ENCODE measurements around the gene CDC5L.

Gene CDC5L

DNA sequence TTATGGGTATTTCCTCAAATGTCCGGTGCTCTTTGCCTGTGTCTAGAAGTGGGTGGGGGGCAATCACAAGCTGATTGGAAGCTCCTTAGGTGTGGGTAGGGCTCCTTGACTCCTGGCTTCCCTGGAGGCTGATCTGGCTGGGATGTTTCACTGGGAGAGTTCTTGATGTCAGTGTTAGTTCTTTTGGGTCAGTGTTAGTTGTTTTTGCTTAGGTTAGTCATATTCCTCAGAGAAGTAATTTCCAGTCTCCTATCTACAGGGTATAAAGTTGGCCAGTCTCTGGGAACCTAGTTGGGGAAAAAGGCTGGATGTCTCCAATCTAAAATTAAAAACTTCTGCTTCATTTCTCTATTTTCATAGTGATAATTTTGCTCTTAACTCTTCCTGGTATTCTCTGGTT, 23.6 kb downstream of the CDC5L start:
- peaks cover 0 to 2% of the 10 kb centered on the region in 2 donors for H3K9me3 ChIP-seq (ENCODE audit: control insufficient read depth in 2 of 2, low read length in 2 of 2)
- peaks cover 34 to 52% of the 10 kb centered on the region in 2 donors for H3K36me3 ChIP-seq (ENCODE audit: control insufficient read depth in 2 of 2, insufficient read depth in 2 of 2, low read length in 2 of 2)
- H3K27me3 ChIP-seq (ENCODE audit: control insufficient read depth in 1 of 2, insufficient read depth in 2 of 2, low read length in 2 of 2) = no peaks in the 10 kb centered on the region
- no peak overlapping the region for H3K27ac ChIP-seq (ENCODE audit: low read length)
- no peak overlapping the region for H3K9ac ChIP-seq (ENCODE audit: low read length in 2 of 2)
- H3K4me3 ChIP-seq (ENCODE audit: low read length in 2 of 2) = no peak overlapping the region
- H3K4me1 ChIP-seq (ENCODE audit: control insufficient read depth, insufficient read depth, low read length) = peaks cover 5% of the 10 kb centered on the region

DNA sequence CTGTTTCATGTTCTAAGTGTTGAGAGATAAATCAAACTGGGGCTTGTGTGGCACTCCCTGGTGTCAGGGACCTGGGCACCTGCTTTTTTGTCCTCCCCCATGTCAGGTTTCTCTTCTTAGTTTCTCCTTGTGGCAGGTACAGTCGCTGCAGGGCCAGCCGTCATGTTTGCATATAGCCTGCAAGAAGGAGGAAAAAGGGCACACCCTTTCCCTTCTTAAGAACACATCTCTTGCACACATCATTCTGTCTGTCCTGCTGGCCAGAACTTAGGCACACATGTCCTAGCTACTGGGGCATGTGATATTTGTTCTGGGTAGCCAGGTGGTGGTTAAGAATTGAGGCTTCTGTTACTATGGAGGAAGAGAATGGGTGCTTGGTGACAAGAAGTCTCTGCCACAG, 27.9 kb downstream of the CDC5L start:
- no peak overlapping the region for H3K4me3 ChIP-seq (ENCODE audit: low read length in 2 of 2)
- no peaks in the 10 kb centered on the region for H3K9me3 ChIP-seq (ENCODE audit: control insufficient read depth in 2 of 2, low read length in 2 of 2)
- H3K4me1 ChIP-seq (ENCODE audit: control insufficient read depth, insufficient read depth, low read length) = peaks cover 6% of the 10 kb centered on the region
- H3K27ac ChIP-seq (ENCODE audit: low read length) = no peak overlapping the region
- H3K9ac ChIP-seq (ENCODE audit: low read length in 2 of 2) = no peak overlapping the region
- peaks cover 29 to 33% of the 10 kb centered on the region in 2 donors for H3K36me3 ChIP-seq (ENCODE audit: control insufficient read depth in 2 of 2, insufficient read depth in 2 of 2, low read length in 2 of 2)
- H3K27me3 ChIP-seq (ENCODE audit: control insufficient read depth in 1 of 2, insufficient read depth in 2 of 2, low read length in 2 of 2) = no peaks in the 10 kb centered on the region

DNA sequence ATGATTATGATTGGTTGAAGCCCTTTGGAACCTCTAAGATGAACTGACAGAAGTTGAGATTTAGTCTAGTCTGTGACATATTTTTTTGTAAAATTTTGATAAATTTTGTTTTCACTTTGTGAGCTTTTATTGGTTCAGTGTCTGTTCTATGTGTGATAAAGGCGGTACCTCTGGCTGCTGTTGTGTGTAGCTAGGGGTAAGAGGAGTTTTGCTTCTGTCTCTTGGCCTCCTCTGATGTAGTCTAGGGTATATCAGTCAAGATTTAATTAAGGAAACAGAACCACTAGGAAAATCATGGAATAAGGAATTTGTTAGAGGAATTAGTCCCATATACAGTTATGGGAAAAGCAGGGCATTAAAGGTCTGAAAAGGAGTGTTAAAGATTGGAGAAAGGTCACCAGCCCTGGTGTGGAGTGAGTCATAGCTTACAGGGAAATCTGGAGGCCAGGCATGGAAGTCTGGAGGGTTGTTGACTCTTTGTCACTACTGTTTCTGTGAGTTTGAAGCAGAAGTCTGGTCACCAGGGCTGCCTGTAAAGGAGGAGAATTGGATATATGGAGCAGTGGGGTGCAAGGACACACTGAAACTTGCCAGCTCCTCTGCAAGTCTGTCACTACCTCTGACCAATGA, 28.5 kb downstream of the CDC5L start:
- no peaks in the 10 kb centered on the region for H3K27me3 ChIP-seq (ENCODE audit: control insufficient read depth in 1 of 2, insufficient read depth in 2 of 2, low read length in 2 of 2)
- H3K4me3 ChIP-seq (ENCODE audit: low read length in 2 of 2) = no peak overlapping the region
- no peak overlapping the region for H3K9ac ChIP-seq (ENCODE audit: low read length in 2 of 2)
- H3K36me3 ChIP-seq (ENCODE audit: control insufficient read depth in 2 of 2, insufficient read depth in 2 of 2, low read length in 2 of 2) = peaks cover 28 to 37% of the 10 kb centered on the region in 2 donors
- no peak overlapping the region for H3K27ac ChIP-seq (ENCODE audit: low read length)
- H3K9me3 ChIP-seq (ENCODE audit: control insufficient read depth in 2 of 2, low read length in 2 of 2) = no peaks in the 10 kb centered on the region
- H3K4me1 ChIP-seq (ENCODE audit: control insufficient read depth, insufficient read depth, low read length) = peaks cover 6% of the 10 kb centered on the region

DNA sequence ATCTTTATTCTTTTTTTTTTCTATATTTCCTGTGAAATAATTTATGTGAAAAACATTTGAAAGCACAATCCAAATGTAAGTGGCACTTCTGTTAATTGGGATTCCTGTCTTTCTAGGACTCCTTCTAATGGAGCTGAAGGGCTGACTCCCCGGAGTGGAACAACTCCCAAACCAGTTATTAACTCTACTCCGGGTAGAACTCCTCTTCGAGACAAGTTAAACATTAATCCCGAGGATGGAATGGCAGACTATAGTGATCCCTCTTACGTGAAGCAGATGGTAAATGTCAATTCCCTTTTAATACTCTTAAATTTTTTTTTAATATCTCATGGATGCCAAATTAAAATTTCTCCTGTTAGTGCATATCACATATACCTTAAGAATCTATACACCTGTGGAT, 35.0 kb downstream of the CDC5L start:
- no peaks in the 10 kb centered on the region for H3K27me3 ChIP-seq (ENCODE audit: control insufficient read depth in 1 of 2, insufficient read depth in 2 of 2, low read length in 2 of 2)
- no peaks in the 10 kb centered on the region for H3K9me3 ChIP-seq (ENCODE audit: control insufficient read depth in 2 of 2, low read length in 2 of 2)
- no peak overlapping the region for H3K4me3 ChIP-seq (ENCODE audit: low read length in 2 of 2)
- H3K9ac ChIP-seq (ENCODE audit: low read length in 2 of 2) = no peak overlapping the region
- peaks cover 24 to 39% of the 10 kb centered on the region in 2 donors for H3K36me3 ChIP-seq (ENCODE audit: control insufficient read depth in 2 of 2, insufficient read depth in 2 of 2, low read length in 2 of 2)
- no peak overlapping the region for H3K27ac ChIP-seq (ENCODE audit: low read length)
- H3K4me1 ChIP-seq (ENCODE audit: control insufficient read depth, insufficient read depth, low read length) = no peaks in the 10 kb centered on the region

DNA sequence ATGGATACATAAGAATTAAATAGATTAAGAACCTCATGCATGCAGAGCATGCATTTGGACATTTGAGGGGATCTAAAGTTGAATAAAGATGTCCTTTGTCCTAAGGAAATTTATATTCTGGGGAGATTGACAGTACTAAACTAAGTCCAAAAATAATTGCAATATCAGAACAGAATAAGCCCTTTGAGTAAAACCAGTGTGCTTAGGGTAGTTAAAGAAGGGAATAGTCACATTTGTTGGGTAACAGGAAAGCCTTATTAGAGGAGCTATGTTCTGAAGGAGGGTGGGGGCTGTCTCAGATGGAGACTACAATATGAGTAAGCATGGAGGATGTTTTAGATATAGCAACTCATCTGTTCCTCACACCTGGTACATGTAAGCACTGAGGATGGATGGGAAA, 35.8 kb downstream of the CDC5L start:
- Histone ChIP-seq H3K4me1 (ENCODE audit: control insufficient read depth, insufficient read depth, low read length) (no peaks in the 10 kb centered on the region), H3K9ac (ENCODE audit: low read length in 2 of 2) (no peak overlapping the region), H3K27ac (ENCODE audit: low read length) (no peak overlapping the region), H3K4me3 (ENCODE audit: low read length in 2 of 2) (no peak overlapping the region), H3K27me3 (ENCODE audit: control insufficient read depth in 1 of 2, insufficient read depth in 2 of 2, low read length in 2 of 2) (no peaks in the 10 kb centered on the region), H3K9me3 (ENCODE audit: control insufficient read depth in 2 of 2, low read length in 2 of 2) (no peaks in the 10 kb centered on the region), H3K36me3 (ENCODE audit: control insufficient read depth in 2 of 2, insufficient read depth in 2 of 2, low read length in 2 of 2) (peaks cover 24 to 38% of the 10 kb centered on the region in 2 donors)

DNA sequence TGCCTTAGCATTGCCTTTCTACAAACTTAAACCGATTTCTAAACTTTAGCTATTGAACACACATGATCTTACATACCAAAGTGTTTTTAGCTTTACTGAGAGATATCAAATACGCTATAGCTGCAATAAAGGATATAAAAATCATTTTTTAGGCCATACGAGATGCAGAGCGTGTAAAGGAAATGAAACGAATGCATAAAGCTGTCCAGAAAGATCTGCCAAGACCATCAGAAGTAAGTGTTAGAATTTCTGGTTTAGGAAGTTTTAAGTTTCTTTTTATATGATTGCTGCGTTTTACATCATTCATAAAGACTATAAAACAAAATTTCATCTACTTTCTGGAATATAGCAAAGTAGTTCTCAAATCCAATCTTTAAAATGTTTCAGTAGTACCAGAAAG, 38.4 kb downstream of the CDC5L start:
- Histone ChIP-seq H3K36me3 (ENCODE audit: control insufficient read depth in 2 of 2, insufficient read depth in 2 of 2, low read length in 2 of 2) (peaks cover 24 to 34% of the 10 kb centered on the region in 2 donors), H3K27ac (ENCODE audit: low read length) (no peak overlapping the region), H3K27me3 (ENCODE audit: control insufficient read depth in 1 of 2, insufficient read depth in 2 of 2, low read length in 2 of 2) (no peaks in the 10 kb centered on the region), H3K4me3 (ENCODE audit: low read length in 2 of 2) (no peak overlapping the region), H3K9me3 (ENCODE audit: control insufficient read depth in 2 of 2, low read length in 2 of 2) (no peaks in the 10 kb centered on the region), H3K4me1 (ENCODE audit: control insufficient read depth, insufficient read depth, low read length) (no peaks in the 10 kb centered on the region), H3K9ac (ENCODE audit: low read length in 2 of 2) (no peak overlapping the region)

DNA sequence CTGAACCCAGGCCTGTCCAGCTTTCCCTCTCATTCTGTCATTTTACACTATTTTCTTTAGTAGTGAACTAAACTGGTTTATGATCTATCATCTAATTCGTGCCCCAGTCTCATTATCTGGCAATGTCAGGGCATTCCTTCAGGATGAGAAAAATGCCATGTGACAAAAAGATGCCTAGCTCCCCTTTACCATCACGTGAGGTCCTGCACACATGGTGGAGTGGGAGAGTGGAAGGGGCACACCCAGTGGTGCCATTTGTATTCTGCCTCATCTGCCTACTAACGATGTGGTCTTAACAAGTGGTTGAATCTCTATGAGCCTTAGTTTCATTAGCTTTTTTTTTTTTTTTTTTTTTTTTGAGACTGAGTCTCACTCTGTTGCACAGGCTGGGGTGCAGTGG, 41.2 kb downstream of the CDC5L start:
- no peaks in the 10 kb centered on the region for H3K27me3 ChIP-seq (ENCODE audit: control insufficient read depth in 1 of 2, insufficient read depth in 2 of 2, low read length in 2 of 2)
- no peaks in the 10 kb centered on the region for H3K9me3 ChIP-seq (ENCODE audit: control insufficient read depth in 2 of 2, low read length in 2 of 2)
- peak overlapping the region in 1 of 2 donors; percentile 22 for H3K9ac ChIP-seq (ENCODE audit: low read length in 2 of 2)
- no peaks in the 10 kb centered on the region for H3K4me1 ChIP-seq (ENCODE audit: control insufficient read depth, insufficient read depth, low read length)
- H3K36me3 ChIP-seq (ENCODE audit: control insufficient read depth in 2 of 2, insufficient read depth in 2 of 2, low read length in 2 of 2) = peaks cover 21 to 28% of the 10 kb centered on the region in 2 donors
- no peak overlapping the region for H3K27ac ChIP-seq (ENCODE audit: low read length)
- no peak overlapping the region for H3K4me3 ChIP-seq (ENCODE audit: low read length in 2 of 2)

DNA sequence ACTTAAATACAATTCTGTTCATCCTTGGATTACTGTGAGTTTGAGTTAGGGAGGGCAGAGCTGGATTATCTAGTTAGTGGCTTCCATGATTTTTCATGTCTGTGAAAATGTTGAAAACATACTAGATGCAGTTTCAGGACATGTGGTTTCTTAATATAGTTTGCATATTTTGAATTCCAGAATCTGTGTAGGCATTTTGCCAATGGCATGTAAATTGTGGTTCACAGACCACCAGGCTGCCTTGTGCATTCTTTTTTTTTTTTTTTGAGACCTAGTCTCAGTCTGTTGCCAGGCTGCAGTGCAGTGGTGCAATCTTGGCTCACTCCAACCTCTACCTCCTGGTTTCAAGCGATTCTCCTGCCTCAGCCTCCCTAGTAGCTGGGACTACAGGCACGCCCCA, 42.8 kb downstream of the CDC5L start:
- H3K27me3 ChIP-seq (ENCODE audit: control insufficient read depth in 1 of 2, insufficient read depth in 2 of 2, low read length in 2 of 2) = no peaks in the 10 kb centered on the region
- H3K4me3 ChIP-seq (ENCODE audit: low read length in 2 of 2) = no peak overlapping the region
- H3K9ac ChIP-seq (ENCODE audit: low read length in 2 of 2) = no peak overlapping the region
- peaks cover 11 to 20% of the 10 kb centered on the region in 2 donors for H3K36me3 ChIP-seq (ENCODE audit: control insufficient read depth in 2 of 2, insufficient read depth in 2 of 2, low read length in 2 of 2)
- no peaks in the 10 kb centered on the region for H3K4me1 ChIP-seq (ENCODE audit: control insufficient read depth, insufficient read depth, low read length)
- no peaks in the 10 kb centered on the region for H3K9me3 ChIP-seq (ENCODE audit: control insufficient read depth in 2 of 2, low read length in 2 of 2)
- H3K27ac ChIP-seq (ENCODE audit: low read length) = no peak overlapping the region

DNA sequence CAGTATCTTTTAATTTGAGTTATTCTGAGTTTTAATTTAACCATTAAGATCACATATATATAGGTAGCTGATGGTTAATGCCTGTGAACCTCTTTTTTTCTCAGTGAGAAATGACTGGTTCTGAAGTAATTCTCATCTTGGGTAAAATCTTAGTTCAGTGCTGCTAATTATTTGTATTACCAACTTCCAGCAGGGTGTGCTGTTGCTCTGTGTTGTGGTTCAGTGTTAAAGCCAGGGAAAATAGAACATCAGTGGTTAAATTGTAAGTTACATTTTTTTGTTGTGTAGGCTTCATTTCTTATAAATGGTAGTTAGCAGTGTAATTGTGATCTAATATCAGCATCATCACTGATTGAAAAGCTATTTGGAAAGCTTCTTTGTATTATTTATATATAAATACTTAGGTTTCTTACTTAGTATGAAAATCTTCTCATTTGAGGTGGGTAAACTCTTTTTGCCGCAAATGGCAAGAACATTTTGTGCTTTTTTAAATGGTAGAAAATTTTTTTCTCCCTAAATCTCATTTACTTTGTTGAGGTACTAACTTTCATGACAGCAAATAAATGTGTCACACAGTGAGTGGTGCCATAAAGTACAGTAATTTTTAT, 43.7 kb downstream of the CDC5L start:
- Histone ChIP-seq H3K4me1 (ENCODE audit: control insufficient read depth, insufficient read depth, low read length) (no peaks in the 10 kb centered on the region), H3K9me3 (ENCODE audit: control insufficient read depth in 2 of 2, low read length in 2 of 2) (no peaks in the 10 kb centered on the region), H3K27ac (ENCODE audit: low read length) (no peak overlapping the region), H3K27me3 (ENCODE audit: control insufficient read depth in 1 of 2, insufficient read depth in 2 of 2, low read length in 2 of 2) (no peaks in the 10 kb centered on the region), H3K9ac (ENCODE audit: low read length in 2 of 2) (no peak overlapping the region), H3K36me3 (ENCODE audit: control insufficient read depth in 2 of 2, insufficient read depth in 2 of 2, low read length in 2 of 2) (peaks cover 8 to 17% of the 10 kb centered on the region in 2 donors), H3K4me3 (ENCODE audit: low read length in 2 of 2) (no peak overlapping the region)

DNA sequence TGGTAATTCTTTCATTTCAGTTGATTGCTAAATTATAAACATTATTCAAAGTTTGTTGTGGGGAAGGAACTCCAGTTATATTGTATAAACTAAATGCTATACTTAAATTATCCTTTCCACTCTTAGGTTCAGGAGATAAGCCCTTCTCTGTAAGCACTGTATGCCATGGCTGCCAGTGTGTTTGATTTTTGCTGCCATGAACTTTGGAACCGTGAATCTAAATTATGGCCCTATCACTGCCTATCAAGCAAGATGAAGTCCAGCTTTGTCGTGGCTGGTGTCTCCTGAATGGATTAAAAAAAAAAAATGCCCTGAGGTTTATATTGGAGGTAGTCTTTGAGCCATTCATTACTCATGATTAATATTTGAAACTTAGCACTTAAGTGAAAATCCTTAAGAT, 44.7 kb downstream of the CDC5L start:
- no peaks in the 10 kb centered on the region for H3K4me1 ChIP-seq (ENCODE audit: control insufficient read depth, insufficient read depth, low read length)
- no peak overlapping the region for H3K4me3 ChIP-seq (ENCODE audit: low read length in 2 of 2)
- H3K27ac ChIP-seq (ENCODE audit: low read length) = no peak overlapping the region
- no peaks in the 10 kb centered on the region for H3K9me3 ChIP-seq (ENCODE audit: control insufficient read depth in 2 of 2, low read length in 2 of 2)
- H3K9ac ChIP-seq (ENCODE audit: low read length in 2 of 2) = no peak overlapping the region
- H3K27me3 ChIP-seq (ENCODE audit: control insufficient read depth in 1 of 2, insufficient read depth in 2 of 2, low read length in 2 of 2) = no peaks in the 10 kb centered on the region
- H3K36me3 ChIP-seq (ENCODE audit: control insufficient read depth in 2 of 2, insufficient read depth in 2 of 2, low read length in 2 of 2) = peaks cover 8 to 10% of the 10 kb centered on the region in 2 donors

DNA sequence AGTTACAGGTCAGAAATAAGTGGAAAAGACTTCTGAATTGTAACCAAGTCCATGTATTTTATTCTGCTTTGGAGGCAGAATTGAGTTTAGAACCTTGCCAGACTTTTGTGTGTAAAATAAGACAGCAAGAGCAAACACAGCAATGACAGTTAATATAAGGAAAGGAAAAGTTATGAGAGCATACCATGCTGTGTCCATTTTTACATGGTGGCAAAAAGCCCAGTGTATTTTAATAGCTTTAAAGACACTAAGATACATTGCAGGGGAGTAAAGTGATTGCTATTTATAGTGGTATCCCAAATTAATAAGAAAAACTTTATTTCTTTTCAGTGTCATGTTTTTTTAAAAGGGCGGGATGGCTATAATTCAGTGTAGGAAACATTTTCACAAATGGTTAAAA, 45.2 kb downstream of the CDC5L start:
- Histone ChIP-seq H3K9ac (ENCODE audit: low read length in 2 of 2) (no peak overlapping the region), H3K4me3 (ENCODE audit: low read length in 2 of 2) (no peak overlapping the region), H3K9me3 (ENCODE audit: control insufficient read depth in 2 of 2, low read length in 2 of 2) (no peaks in the 10 kb centered on the region), H3K27me3 (ENCODE audit: control insufficient read depth in 1 of 2, insufficient read depth in 2 of 2, low read length in 2 of 2) (no peaks in the 10 kb centered on the region), H3K36me3 (ENCODE audit: control insufficient read depth in 2 of 2, insufficient read depth in 2 of 2, low read length in 2 of 2) (peaks cover 8 to 10% of the 10 kb centered on the region in 2 donors), H3K4me1 (ENCODE audit: control insufficient read depth, insufficient read depth, low read length) (no peaks in the 10 kb centered on the region), H3K27ac (ENCODE audit: low read length) (no peak overlapping the region)
